ENCODE results near the gene STAC3. TPM values are rescaled to one million over a fixed set of nuclear protein-coding genes. Genes with fewer than 3 reads are reported as not detected.

The STAC3 gene
- total and polyA plus RNA-seq, 2 of the 13 experiments (the other 11 are each of a cell fraction or from before 2014, with no cell fraction given): 0.18 to 0.22 TPM

DNA sequence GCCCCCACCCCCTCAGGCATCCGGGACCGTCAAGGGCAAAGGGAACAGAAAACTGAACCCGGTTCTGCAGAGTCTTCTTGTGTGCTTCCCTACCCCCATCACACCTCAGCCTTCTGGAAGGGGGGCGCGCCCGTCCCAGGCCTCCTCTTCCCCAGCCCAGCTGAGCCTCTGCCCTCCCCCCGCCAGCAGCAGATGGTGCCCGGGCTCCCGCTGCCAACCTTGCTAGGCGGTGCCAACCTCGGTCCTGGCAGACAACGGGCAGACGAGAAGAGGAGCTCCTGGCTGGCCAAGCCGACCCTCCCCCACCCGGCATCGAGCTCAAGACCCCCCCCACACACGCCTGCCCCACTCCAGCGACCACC lies 8.7 kb downstream of the STAC3 start:
- DNase-seq (ENCODE audit: low spot score): no peak
- Histone ChIP-seq H3K27me3 (ENCODE audit: control insufficient read depth in 1 of 2, insufficient read depth in 2 of 2, low read length in 2 of 2) (peaks cover 19 to 55% of the 10 kb centered on the region in 2 experiments), H4K20me1 (ENCODE audit: insufficient read depth, low read length) (no peaks in the 10 kb centered on the region; the same call in 1 of the 2 replicates), H3K36me3 (replicated peaks in 1 of 2; ENCODE audit: control insufficient read depth in 1 of 2, insufficient read depth in 2 of 2, low read length in 2 of 2) (no peaks in the 10 kb centered on the region), H3K4me2 (ENCODE audit: low read depth, low read length) (no peak overlapping the region), H3K27ac (ENCODE audit: extremely low read length, insufficient read depth, low read length) (no peak overlapping the region), H3K4me3 (replicated peaks in 1 of 3; ENCODE audit: insufficient read depth in 1 of 3, low read depth in 2 of 3, low read length in 3 of 3) (peak overlapping the region in 1 of 3 experiments; percentile 72; a peak in 1 of 6 replicates), H3K9ac (ENCODE audit: insufficient read depth, low read depth, low read length) (no peak overlapping the region), H3K4me1 (ENCODE audit: insufficient read depth, low read length) (peaks cover 67% of the 10 kb centered on the region), H2AFZ (ENCODE audit: low read length) (no peak overlapping the region), H3K9me3 (ENCODE audit: low read length) (no peaks in the 10 kb centered on the region), H3K79me2 (ENCODE audit: insufficient read depth, low read length) (no peaks in the 10 kb centered on the region)
- in situ Hi-C loops (cut with HindIII; ENCODE audit: extremely low pct_ligation_motif_present, low pct_unique_long_range_greater_than_20kb): no loop called here
- no TSS peak for BruUV-seq (replicated peaks)
- no peak for ATAC-seq
- WGBS (ENCODE audit: low lambda C conversion rate): 42% methylated on average over 8 of the region's 18 CpGs
- POLR2A ChIA-PET: interaction anchor here (0.9 to 8.9 kb wide), 7 partner anchors 12 to 213 kb away, joined by 3 to 116 read pairs (median 3); partner anchors contain the start of genes INHBE and SHMT2
- CTCF ChIA-PET (ENCODE audit: low intra/inter-chr PET ratio, low total read pairs): interaction anchor here (1.5 to 11.7 kb wide), 2 partner anchors 29 to 60 kb away, joined by 3 to 308 read pairs; partner anchors contain the start of gene NXPH4
- FAIRE-seq: no peak
- intact Hi-C loops (cut with micrococcal nuclease; ENCODE audit: unreplicated experiment): no loop called here
- TF ChIP-seq, protein P1, sequence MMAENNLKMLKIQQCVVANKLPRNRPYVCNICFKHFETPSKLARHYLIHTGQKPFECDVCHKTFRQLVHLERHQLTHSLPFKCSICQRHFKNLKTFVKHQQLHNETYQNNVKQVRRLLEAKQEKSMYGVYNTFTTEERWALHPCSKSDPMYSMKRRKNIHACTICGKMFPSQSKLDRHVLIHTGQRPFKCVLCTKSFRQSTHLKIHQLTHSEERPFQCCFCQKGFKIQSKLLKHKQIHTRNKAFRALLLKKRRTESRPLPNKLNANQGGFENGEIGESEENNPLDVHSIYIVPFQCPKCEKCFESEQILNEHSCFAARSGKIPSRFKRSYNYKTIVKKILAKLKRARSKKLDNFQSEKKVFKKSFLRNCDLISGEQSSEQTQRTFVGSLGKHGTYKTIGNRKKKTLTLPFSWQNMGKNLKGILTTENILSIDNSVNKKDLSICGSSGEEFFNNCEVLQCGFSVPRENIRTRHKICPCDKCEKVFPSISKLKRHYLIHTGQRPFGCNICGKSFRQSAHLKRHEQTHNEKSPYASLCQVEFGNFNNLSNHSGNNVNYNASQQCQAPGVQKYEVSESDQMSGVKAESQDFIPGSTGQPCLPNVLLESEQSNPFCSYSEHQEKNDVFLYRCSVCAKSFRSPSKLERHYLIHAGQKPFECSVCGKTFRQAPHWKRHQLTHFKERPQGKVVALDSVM (CRISPR knock-in tag; IDR thresholded peaks at IDR 0.05): no peak
- TF ChIP-seq, protein P2, sequence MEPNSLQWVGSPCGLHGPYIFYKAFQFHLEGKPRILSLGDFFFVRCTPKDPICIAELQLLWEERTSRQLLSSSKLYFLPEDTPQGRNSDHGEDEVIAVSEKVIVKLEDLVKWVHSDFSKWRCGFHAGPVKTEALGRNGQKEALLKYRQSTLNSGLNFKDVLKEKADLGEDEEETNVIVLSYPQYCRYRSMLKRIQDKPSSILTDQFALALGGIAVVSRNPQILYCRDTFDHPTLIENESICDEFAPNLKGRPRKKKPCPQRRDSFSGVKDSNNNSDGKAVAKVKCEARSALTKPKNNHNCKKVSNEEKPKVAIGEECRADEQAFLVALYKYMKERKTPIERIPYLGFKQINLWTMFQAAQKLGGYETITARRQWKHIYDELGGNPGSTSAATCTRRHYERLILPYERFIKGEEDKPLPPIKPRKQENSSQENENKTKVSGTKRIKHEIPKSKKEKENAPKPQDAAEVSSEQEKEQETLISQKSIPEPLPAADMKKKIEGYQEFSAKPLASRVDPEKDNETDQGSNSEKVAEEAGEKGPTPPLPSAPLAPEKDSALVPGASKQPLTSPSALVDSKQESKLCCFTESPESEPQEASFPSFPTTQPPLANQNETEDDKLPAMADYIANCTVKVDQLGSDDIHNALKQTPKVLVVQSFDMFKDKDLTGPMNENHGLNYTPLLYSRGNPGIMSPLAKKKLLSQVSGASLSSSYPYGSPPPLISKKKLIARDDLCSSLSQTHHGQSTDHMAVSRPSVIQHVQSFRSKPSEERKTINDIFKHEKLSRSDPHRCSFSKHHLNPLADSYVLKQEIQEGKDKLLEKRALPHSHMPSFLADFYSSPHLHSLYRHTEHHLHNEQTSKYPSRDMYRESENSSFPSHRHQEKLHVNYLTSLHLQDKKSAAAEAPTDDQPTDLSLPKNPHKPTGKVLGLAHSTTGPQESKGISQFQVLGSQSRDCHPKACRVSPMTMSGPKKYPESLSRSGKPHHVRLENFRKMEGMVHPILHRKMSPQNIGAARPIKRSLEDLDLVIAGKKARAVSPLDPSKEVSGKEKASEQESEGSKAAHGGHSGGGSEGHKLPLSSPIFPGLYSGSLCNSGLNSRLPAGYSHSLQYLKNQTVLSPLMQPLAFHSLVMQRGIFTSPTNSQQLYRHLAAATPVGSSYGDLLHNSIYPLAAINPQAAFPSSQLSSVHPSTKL (CRISPR knock-in tag; IDR thresholded peaks at IDR 0.05): no peak
- TF ChIP-seq CENPX (CRISPR knock-in tag; IDR thresholded peaks at IDR 0.05) (no peak), ZNF788 (CRISPR knock-in tag; IDR thresholded peaks at IDR 0.05; ENCODE audit: borderline replicate concordance) (no peak), KMT2B (CRISPR knock-in tag; IDR thresholded peaks at IDR 0.05) (no peak), HDAC2 (CRISPR knock-in tag; IDR thresholded peaks at IDR 0.05) (no peak), ZNF816 (CRISPR knock-in tag; IDR thresholded peaks at IDR 0.05; ENCODE audit: borderline replicate concordance) (no peak), ZNF138 (CRISPR knock-in tag; IDR thresholded peaks at IDR 0.05; ENCODE audit: low read depth) (no peak), TOPORS (CRISPR knock-in tag; IDR thresholded peaks at IDR 0.05) (no peak), ZNF101 (CRISPR knock-in tag; IDR thresholded peaks at IDR 0.05; ENCODE audit: borderline replicate concordance, low read depth) (no peak), ZSCAN12 (CRISPR knock-in tag; IDR thresholded peaks at IDR 0.05) (no peak), KLF12 (CRISPR knock-in tag; IDR thresholded peaks at IDR 0.05; ENCODE audit: borderline replicate concordance) (no peak)
- TF ChIP-seq, protein P3, sequence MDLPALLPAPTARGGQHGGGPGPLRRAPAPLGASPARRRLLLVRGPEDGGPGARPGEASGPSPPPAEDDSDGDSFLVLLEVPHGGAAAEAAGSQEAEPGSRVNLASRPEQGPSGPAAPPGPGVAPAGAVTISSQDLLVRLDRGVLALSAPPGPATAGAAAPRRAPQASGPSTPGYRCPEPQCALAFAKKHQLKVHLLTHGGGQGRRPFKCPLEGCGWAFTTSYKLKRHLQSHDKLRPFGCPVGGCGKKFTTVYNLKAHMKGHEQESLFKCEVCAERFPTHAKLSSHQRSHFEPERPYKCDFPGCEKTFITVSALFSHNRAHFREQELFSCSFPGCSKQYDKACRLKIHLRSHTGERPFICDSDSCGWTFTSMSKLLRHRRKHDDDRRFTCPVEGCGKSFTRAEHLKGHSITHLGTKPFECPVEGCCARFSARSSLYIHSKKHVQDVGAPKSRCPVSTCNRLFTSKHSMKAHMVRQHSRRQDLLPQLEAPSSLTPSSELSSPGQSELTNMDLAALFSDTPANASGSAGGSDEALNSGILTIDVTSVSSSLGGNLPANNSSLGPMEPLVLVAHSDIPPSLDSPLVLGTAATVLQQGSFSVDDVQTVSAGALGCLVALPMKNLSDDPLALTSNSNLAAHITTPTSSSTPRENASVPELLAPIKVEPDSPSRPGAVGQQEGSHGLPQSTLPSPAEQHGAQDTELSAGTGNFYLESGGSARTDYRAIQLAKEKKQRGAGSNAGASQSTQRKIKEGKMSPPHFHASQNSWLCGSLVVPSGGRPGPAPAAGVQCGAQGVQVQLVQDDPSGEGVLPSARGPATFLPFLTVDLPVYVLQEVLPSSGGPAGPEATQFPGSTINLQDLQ (CRISPR knock-in tag; IDR thresholded peaks at IDR 0.05): no peak
- TF ChIP-seq, protein P4, sequence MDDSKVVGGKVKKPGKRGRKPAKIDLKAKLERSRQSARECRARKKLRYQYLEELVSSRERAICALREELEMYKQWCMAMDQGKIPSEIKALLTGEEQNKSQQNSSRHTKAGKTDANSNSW (CRISPR knock-in tag; IDR thresholded peaks at IDR 0.05; ENCODE audit: borderline replicate concordance): no peak
